NK-92 (cell line): ENCODE data around the gene ATRN.

ENCODE experiments used
- DNase-seq: peaks from one replicate; lab custom pipeline; 2025; ENCODE audit not compliant: unreplicated experiment; lab: John Stamatoyannopoulos, UW

ATRN gene

DNA sequence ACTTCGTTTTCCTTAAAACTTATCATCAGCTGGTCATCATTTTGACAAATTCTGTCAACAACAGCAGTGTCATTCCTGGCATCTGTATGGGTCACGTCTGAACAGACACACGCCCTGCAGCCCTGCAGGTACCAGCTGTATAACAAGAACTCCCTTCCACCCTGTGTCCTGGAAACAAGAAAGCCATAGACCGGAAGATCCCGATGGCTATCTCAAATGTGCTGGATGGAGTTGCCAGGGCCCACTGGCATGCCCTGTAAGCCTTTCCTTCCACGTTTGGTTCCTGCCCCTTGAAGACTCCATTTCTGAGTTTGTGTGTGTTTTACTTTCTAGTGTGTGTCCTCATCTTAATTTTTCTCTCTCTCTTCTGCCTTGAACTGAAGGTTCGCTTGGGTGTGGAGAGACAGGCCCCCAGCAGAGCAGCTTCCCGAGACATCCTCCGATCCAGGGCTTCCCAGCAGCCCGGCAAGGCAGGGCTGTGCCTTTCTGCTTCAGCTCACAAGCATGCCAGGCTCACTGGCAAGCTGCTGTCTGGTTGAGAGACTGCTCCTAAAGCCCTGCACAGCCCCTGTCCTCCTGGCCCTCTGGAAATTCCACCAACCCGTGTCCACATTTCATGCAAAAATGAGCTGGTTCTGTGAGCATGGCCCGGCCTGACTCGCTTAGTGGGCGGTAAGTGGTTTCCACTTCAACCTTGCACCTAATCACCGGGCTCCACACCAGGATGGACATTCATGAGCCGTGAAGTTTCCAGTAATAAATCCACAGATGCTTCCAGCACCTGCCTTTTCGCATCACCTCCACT, 183.7 kb downstream of the ATRN start:
- DNase-seq = no peak

- DNase-seq = no peak
Observed at GRCh38 chr20:3655131-3655405, 184.2 kb downstream of the ATRN start.

- no peak for DNase-seq
Observed at GRCh38 chr20:3658019-3658715, 187.3 kb downstream of the ATRN start.

GRCh38 chr20:3658716-3659491, 188.1 kb downstream of the ATRN start:
- no peak for DNase-seq

GRCh38 chr20:3659492-3660261, 188.9 kb downstream of the ATRN start:
- DNase-seq = no peak

GRCh38 chr20:3660262-3661059, 189.6 kb downstream of the ATRN start:
- DNase-seq = no peak

GRCh38 chr20:3661060-3661813, 190.4 kb downstream of the ATRN start:
- no peak for DNase-seq

DNA sequence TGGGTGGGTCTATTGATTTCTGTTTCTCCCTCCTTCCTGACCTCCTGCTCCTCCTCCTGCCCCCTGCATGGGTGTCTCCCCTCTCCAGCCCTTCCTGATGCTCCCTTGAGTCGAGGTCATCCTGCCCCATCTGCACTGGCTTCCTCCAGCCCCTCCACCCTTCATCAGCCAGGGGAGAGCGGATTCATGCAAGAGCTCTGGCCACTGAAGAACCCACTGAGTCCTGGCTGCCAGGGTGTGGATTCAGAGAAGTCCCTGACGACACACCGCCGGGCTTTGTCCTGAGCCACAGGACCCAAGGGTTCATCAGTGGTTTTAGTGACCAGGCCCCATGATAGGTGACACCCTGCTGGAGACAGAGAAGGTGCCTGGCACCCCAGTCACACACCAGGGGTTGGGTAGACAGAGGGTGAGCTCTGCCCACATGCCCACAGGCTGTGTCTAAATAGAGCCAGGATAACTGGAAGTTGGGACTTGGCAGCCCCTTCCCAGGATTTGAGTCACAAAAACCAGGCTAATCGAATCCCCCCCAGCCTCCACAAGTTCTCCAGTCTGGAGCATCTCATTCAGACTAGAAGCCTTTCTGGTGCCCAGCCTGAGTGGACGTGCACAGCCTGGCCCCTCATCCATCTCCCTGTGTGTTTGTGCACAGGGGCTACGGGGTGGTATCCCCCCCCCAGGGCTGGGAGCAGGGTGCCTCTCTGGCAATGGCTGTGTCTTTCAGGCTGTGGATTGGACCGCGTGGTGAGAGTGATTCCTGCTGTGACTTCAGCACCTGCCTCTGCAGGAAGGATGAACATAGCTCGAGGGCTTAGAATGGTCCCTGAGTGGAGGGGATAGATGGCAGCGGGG, 191.2 kb downstream of the ATRN start:
- DNase-seq = no peak

DNA sequence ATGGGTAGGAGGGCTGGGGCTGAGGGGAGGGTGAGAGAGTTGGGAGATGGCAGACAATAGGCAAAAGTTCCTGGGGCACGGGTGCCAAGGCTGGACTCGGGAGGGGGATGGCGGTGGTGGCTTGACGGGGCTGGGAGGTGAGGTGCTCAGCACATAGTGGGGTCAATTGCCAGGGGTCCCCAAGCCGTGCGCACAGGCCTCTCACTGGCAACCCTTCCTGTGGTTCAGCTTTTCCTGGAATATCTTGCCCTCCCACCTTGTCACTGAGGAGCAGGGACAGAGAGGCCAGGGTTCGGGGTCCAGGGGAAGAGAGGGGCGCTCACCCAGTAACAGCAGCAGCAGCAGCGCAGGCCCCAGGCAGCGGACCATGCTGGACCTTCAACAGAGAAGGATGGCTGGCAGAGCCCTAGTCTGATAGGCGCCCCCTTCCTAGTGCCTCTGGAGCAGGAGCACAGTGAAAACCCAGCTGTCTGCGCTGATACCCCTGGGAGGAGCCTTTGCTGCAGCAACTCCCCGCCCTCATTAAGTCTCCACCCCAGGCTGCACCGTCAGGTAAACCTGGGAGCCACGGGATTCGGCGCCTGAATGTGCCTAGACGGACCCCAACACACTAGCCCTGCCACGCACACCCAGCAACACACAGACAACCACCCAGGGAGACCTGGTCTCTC, 192.3 kb downstream of the ATRN start, which contains the start of gene GFRA4:
Gene GFRA4, minus strand, starts transcription at position 369 of the 671 bp plus-strand sequence. Its CDS starts 0 bp downstream, at position 369.
- DNase-seq = no peak

DNA sequence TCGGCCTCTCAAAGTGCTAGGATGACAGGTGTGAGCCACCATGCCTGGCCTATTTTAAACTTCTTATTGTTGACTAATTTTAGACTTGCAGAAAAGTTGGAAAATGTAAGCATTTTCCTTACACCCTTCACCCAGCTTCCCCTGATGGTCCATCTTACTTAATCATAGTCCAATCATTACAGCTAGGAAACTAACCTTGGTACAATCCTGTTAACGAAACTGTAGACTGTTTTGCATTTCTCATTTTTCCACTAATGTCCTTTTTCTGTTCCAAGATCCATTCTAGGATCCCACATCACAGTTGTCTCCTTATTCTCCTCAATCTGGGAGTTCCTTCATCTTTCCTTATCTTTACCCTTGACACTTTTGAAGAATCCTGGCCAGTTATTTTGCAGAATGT, 193.0 kb downstream of the ATRN start:
- no peak for DNase-seq

GRCh38 chr20:3667434-3668037, 196.7 kb downstream of the ATRN start:
- DNase-seq = no peak

GRCh38 chr20:3669710-3670367, 199.0 kb downstream of the ATRN start:
- DNase-seq = no peak

GRCh38 chr20:3670511-3670910, 199.7 kb downstream of the ATRN start:
- no peak for DNase-seq

- no peak for DNase-seq
Observed at GRCh38 chr20:3670945-3671344, 200.1 kb downstream of the ATRN start.

GRCh38 chr20:3671986-3672546, 201.2 kb downstream of the ATRN start:
- no peak for DNase-seq

DNA sequence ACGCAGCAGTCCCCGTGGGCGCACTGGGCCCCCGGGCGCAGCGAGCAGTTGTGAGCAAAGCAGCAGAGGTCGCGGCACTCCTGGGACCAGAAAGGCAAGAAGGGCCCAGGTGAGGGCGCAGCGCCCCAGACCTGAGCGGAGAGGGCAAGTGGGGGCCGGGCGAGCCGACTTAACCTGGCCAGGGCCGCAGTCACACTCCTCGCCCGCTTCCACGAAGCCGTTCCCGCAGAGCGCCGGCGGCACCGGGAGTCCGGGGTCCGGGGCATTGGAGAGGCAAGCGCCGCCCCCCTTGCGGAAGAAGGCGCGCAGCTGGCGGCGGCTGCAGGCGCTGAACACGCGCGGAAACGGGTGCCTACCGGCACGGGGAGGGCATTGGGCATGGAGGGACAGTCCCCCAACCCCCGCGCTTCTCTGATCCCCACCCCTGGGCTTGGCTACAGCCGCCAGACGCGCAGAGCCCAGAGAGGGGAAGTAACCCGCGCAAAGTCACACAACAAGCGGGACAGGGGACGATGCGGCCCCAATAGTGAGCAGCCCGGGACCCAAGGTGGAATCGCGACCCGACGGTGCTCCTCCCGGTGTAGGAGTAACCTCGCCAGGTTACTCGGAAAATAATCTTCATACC, 201.8 kb downstream of the ATRN start:
- DNase-seq = no peak
